Motor neuron (in vitro differentiated cells): ENCODE data around the gene TGFBI. TPM values are rescaled to one million over a fixed set of nuclear protein-coding genes. Genes with fewer than 3 reads are reported as not detected.

ENCODE experiments used
- ATAC-seq, 8 experiments: fragments of 200-7000 bp; cut with Tn5 transposase; replicated peaks in 6 of 8; 2 replicates each; pipeline ENCODE4 v1.8.0; 2021; ENCODE audit warnings: mild to moderate bottlenecking in 8 of 8, moderate library complexity in 8 of 8
- H3K27ac ChIP-seq, 2 donors: fragments of 250-450 bp; sonication (Bioruptor Pico); 2 replicates each; pipeline ENCODE4 v1.9.0; 2021; ENCODE audit warnings: antibody characterized with exemption in 2 of 2, mild to moderate bottlenecking in 2 of 2, moderate library complexity in 1 of 2
- H3K4me1 ChIP-seq, 2 donors: fragments of 250-450 bp; sonication (Bioruptor Pico); replicated peaks in 1 of 2; 2 replicates each; pipeline ENCODE4 v1.6.1; 2021; ENCODE audit warnings: antibody characterized with exemption in 2 of 2, mild to moderate bottlenecking in 2 of 2, moderate library complexity in 1 of 2
- H3K4me3 ChIP-seq, 5 donors: fragments of 250-450 bp; sonication (Bioruptor Pico); 2 replicates each; pipeline ENCODE4 v1.9.0; 2021; ENCODE audit warnings: antibody characterized with exemption in 5 of 5, mild to moderate bottlenecking in 5 of 5, moderate library complexity in 4 of 5
- WGBS, 10 experiments: fragments of 450-650 bp; shearing (Covaris generic); methylation state at CpG; one replicate each; pipeline ENCODE4 v1.0.0; 2022; 5-methylcytosine and 5-hydroxymethylcytosine counted together
- in situ Hi-C, 9 experiments: fragments of 400-800 bp; cut with MboI; loops; one replicate each; pipeline ENCODE4 v1.15.0; 2021; ENCODE audit warnings: low sequenced_read_pairs in 9 of 9, low pct_unique_long_range_greater_than_20kb in 2 of 9; ENCODE audit not compliant: unreplicated experiment in 9 of 9
- total RNA-seq, 8 experiments: library from RNA; unstranded; fragments of 300-600 nt; gene quantifications; 2 replicates each; pipeline versions ENCODE4 v1.2.3 to v1.2.4, GENCODE V29; 2022

The TGFBI gene
- total RNA-seq, 8 experiments from 2014 or later, result 0.14 to 861 (median 97.3) TPM; not detected in 1

- peak in 3 of 8 experiments; percentile 19 to 70 (median 65) for ATAC-seq
- no peaks in the 10 kb centered on the region for H3K4me1 ChIP-seq
- no peak overlapping the region for H3K27ac ChIP-seq
- 0 to 97% (median 80%) methylated on average over 1 to 6 of the region's 10 CpGs; no CpG with 5 or more reads in 1 of the 10 experiments for WGBS, 10 experiments
- in situ Hi-C loops, result no loop called here
- no peak overlapping the region for H3K4me3 ChIP-seq
Measured at GRCh38 chr5:136020383-136021015, 8.3 kb upstream of the TGFBI start.

GRCh38 chr5:136021016-136021405 lies 7.8 kb upstream of the TGFBI start:
- 11 to 100% (median 62%) methylated on average over 1 to 4 of the region's 4 CpGs; no CpG with 5 or more reads in 2 of the 10 experiments for WGBS, 10 experiments
- Histone ChIP-seq H3K4me1 (no peaks in the 10 kb centered on the region), H3K27ac (no peak overlapping the region), H3K4me3 (no peak overlapping the region)
- in situ Hi-C loops, result no loop called here
- ATAC-seq, result peak in 2 of 8 experiments; percentile 2 to 3

GRCh38 chr5:136022965-136023364 lies 5.8 kb upstream of the TGFBI start:
- H3K4me1 ChIP-seq, result no peaks in the 10 kb centered on the region
- no peak overlapping the region for H3K27ac ChIP-seq
- no peak for ATAC-seq
- H3K4me3 ChIP-seq, result no peak overlapping the region
- in situ Hi-C loops, result no loop called here
- 74 to 100% (median 80%) methylated on average over 2 to 6 of the region's 7 CpGs; no CpG with 5 or more reads in 3 of the 10 experiments for WGBS, 10 experiments

DNA sequence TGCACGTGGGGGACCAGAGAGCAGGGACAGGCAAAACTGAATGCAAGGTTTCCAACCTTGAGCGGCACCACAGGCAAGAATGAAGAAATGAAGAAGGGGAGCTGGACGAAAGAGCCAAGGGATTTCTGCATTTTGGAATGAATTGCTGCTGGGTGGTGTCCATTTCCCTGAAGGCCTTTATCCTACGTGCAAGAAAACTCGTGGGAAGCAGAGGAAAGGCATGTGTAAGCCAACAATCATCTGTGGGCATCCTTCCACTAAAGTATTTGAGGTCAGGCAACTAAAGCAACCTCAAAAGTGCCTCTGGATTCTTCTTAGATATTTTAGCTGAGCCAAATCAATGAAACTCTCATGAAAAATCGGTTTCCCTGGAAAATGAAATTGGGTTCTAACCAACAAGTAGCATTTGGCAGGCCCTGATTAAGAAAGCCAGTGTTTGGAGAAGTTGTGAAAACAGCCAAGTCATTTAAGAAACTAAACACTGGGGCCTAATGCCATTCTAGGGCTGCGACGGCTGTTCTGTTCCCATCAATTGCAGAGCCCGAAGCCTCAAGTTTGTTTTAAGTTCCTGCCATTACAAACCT lies 4.7 kb upstream of the TGFBI start:
- WGBS, 10 experiments, result 31 to 87% (median 78%) methylated on average over 3 to 9 of the region's 9 CpGs; no CpG with 5 or more reads in 1 of the 10 experiments

DNA sequence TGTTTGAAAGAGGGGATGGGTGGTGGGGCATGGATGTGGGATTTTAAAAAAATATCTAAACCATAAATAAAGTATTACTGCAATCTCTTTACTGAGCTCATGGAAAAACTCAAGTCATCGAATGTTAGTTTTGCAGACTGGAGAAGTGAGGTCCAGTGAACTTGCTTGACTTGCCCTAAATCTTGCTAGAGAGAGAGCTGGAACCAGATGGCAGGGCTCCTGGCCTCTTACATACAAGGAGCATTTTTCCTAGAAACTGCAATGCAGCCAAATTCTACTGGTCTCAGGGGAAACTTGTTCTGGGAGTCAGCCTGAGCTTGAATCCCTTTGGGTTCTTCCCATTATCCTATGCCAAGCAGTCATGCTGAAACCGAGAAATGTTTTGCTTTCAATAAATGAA lies 2.9 kb upstream of the TGFBI start:
- WGBS, 10 experiments, result 61 to 100% (median 76%) methylated on average over 1 to 2 of the region's 2 CpGs; no CpG with 5 or more reads in 3 of the 10 experiments
- no peak for ATAC-seq
- H3K4me1 ChIP-seq, result peaks cover 0 to 2% of the 10 kb centered on the region in 2 donors
- no peak overlapping the region for H3K27ac ChIP-seq
- in situ Hi-C loops, result no loop called here
- H3K4me3 ChIP-seq, result no peak overlapping the region

More for the DNA sequence above, 4.7 kb upstream of the TGFBI start:
- peaks cover 0 to 2% of the 10 kb centered on the region in 2 donors for H3K4me1 ChIP-seq
- no peak overlapping the region for H3K4me3 ChIP-seq
- no peak overlapping the region for H3K27ac ChIP-seq
- ATAC-seq, result no peak
- in situ Hi-C loops, result no loop called here

GRCh38 chr5:136026636-136027035 lies 2.2 kb upstream of the TGFBI start:
- no peak overlapping the region for H3K4me3 ChIP-seq
- H3K4me1 ChIP-seq, result peaks cover 0 to 2% of the 10 kb centered on the region in 2 donors
- WGBS, 10 experiments, result 67 to 100% (median 87%) methylated on average over 1 to 3 of the region's 3 CpGs; no CpG with 5 or more reads in 5 of the 10 experiments
- no peak for ATAC-seq
- H3K27ac ChIP-seq, result no peak overlapping the region
- in situ Hi-C loops, result no loop called here

DNA sequence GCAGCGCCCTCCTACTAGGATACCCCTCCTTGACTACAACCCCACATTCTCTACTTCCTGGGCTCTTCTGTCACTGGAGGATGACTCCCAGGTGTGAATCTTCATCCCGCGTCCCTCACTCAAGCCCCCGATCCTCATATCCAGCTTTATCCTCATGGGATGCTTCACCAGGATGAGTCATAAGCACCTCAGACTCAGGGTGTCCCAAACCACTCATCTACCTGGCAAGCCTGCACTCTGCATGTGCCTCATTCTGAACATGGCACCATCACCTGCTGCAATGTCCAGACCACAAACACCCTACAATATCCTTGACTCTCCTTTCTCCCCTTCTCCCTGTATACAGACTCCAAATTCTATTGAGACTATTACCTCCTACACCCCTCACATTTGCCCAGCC lies 1.5 kb upstream of the TGFBI start:
- WGBS, 10 experiments, result 66 to 100% (median 91%) methylated on average over 3 to 4 of the region's 4 CpGs; no CpG with 5 or more reads in 6 of the 10 experiments
- in situ Hi-C loops, result no loop called here
- Histone ChIP-seq H3K4me1 (peaks cover 0 to 2% of the 10 kb centered on the region in 2 donors), H3K4me3 (no peak overlapping the region), H3K27ac (no peak overlapping the region)
- no peak for ATAC-seq

GRCh38 chr5:136028090-136028489 lies 698 bp upstream of the TGFBI start:
- H3K27ac ChIP-seq, result no peak overlapping the region
- in situ Hi-C loops, result no loop called here
- H3K4me1 ChIP-seq, result peaks cover 0 to 2% of the 10 kb centered on the region in 2 donors
- WGBS, 10 experiments, result 30 to 86% (median 60%) methylated on average over 1 to 3 of the region's 3 CpGs; no CpG with 5 or more reads in 5 of the 10 experiments
- no peak for ATAC-seq
- H3K4me3 ChIP-seq, result no peak overlapping the region

- Histone ChIP-seq H3K4me1 (peaks cover 0 to 2% of the 10 kb centered on the region in 2 donors), H3K4me3 (no peak overlapping the region), H3K27ac (no peak overlapping the region)
- in situ Hi-C loops, result no loop called here
- no peak for ATAC-seq
- 20 to 83% (median 60%) methylated on average over 1 of the region's 2 CpGs; no CpG with 5 or more reads in 7 of the 10 experiments for WGBS, 10 experiments
Measured at GRCh38 chr5:136030252-136030651, 1.5 kb downstream of the TGFBI start.

DNA sequence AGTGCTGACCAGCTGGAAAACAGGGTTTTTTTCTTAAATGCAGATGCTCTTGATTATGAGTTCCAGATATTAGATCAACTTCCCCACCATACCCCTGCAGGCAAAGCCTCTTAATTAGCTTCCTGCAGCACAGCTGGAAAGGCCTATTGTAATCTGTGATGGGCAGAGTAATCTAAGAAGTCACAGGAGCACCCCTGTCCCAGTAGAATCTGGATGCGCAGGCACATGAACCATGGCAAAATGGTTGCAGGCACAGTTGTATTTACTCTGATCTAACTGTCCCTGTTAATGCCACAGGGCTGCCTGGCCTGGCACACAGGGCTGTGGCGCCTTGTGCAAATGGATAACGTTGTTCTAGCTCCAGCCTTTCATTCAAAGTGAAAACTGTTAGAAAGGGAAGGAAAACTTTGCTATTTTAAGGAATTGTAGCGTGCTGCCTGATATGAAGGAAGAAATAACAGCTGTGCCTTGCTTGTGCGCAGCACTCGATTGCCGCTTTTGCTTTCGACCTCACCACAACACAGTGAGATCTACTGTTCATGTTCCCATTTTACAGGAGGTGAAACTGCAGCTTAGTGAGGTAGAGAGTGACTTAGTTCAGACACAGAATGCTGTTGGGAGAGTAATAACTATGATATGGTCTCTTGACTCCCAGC lies 2.3 kb downstream of the TGFBI start:
- Histone ChIP-seq H3K27ac (no peak overlapping the region), H3K4me1 (peaks cover 0 to 2% of the 10 kb centered on the region in 2 donors), H3K4me3 (no peak overlapping the region)
- no peak for ATAC-seq
- 33 to 100% (median 78%) methylated on average over 1 to 8 of the region's 8 CpGs; no CpG with 5 or more reads in 1 of the 10 experiments for WGBS, 10 experiments
- in situ Hi-C loops, result no loop called here

- H3K4me3 ChIP-seq, result no peak overlapping the region
- ATAC-seq, result no peak
- in situ Hi-C loops, result no loop called here
- H3K27ac ChIP-seq, result no peak overlapping the region
- H3K4me1 ChIP-seq, result peaks cover 0 to 2% of the 10 kb centered on the region in 2 donors
- WGBS, 10 experiments, result 0 to 100% (median 60%) methylated on average over 1 to 6 of the region's 6 CpGs; no CpG with 5 or more reads in 5 of the 10 experiments
Measured at GRCh38 chr5:136031711-136032110, 2.9 kb downstream of the TGFBI start.

DNA sequence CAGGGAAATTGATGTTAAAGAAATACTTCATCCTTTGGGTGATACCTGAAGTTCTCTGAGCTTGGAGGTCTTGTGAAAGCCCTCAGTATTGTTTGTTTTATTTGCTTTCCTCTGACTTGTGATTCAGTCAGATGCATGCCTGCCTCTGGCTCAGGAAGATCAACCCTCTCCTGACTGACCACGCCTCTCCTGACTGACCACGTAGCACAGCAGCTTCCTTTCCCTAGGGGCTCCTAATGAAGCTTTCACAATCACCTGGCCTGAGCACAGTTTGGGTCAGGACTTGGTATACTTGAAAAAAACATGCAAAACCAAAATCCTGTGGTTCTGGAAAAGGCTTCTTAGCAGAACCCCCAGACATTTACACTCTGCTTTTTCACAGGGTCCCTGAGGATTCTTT lies 3.8 kb downstream of the TGFBI start:
- no peak overlapping the region for H3K4me3 ChIP-seq
- in situ Hi-C loops, result no loop called here
- peaks cover 0 to 2% of the 10 kb centered on the region in 2 donors for H3K4me1 ChIP-seq
- WGBS, 10 experiments, result 25 to 100% (median 70%) methylated on average over 1 to 2 of the region's 2 CpGs; no CpG with 5 or more reads in 6 of the 10 experiments
- peak in 2 of 8 experiments; percentile 3 to 10 for ATAC-seq
- no peak overlapping the region for H3K27ac ChIP-seq

- ATAC-seq, result peak in 2 of 8 experiments; percentile 3 to 36
- whole genome bisulfite sequencing, 10 experiments, result 14 to 70% (median 24%) methylated on average over 1 of the region's 1 CpG; no CpG with 5 or more reads in 6 of the 10 experiments
- Histone ChIP-seq H3K4me3 (no peak overlapping the region), H3K4me1 (peaks cover 0 to 2% of the 10 kb centered on the region in 2 donors), H3K27ac (no peak overlapping the region)
- in situ Hi-C loops, result no loop called here
Measured at GRCh38 chr5:136033234-136033633, 4.4 kb downstream of the TGFBI start.
